Measurements from ENCODE around the gene EIF3J. TPM values are rescaled to one million over a fixed set of nuclear protein-coding genes. Genes with fewer than 3 reads are reported as not detected.
"Not testable (repeated sequence)": the region's sequence is repeated elsewhere in the genome, so short reads cannot be mapped to it uniquely, and the experiment has no call there.

The EIF3J gene
- total RNA-seq, 1 experiment from 2014 or later, result 123 TPM

- H3K9me3 ChIP-seq, result no peaks in the 10 kb centered on the region
- H3K27me3 ChIP-seq, result no peaks in the 10 kb centered on the region
- peak overlapping the region; percentile 97 for H3K4me3 ChIP-seq
- peaks cover 21% of the 10 kb centered on the region for H3K36me3 ChIP-seq
- DNase-seq, result peak; percentile 15
These were observed 1.2 kb upstream of the EIF3J start for GRCh38 chr15:44535523-44536301.

- H3K27me3 ChIP-seq, result no peaks in the 10 kb centered on the region
- H3K36me3 ChIP-seq, result peaks cover 28% of the 10 kb centered on the region
- H3K4me3 ChIP-seq, result peak overlapping the region; percentile 97
- peak; percentile 92 for DNase-seq
- H3K9me3 ChIP-seq, result no peaks in the 10 kb centered on the region
These were observed 515 bp upstream of the EIF3J start for GRCh38 chr15:44536302-44536961.

- Histone ChIP-seq H3K9me3 (no peaks in the 10 kb centered on the region), H3K4me3 (peak overlapping the region; percentile 97), H3K27me3 (no peaks in the 10 kb centered on the region), H3K36me3 (peaks cover 40% of the 10 kb centered on the region)
- DNase-seq, result no peak
These were observed 841 bp downstream of the EIF3J start for GRCh38 chr15:44537735-44538240.

GRCh38 chr15:44541282-44541958, 4.5 kb downstream of the EIF3J start:
- no peaks in the 10 kb centered on the region for H3K9me3 ChIP-seq
- no peaks in the 10 kb centered on the region for H3K27me3 ChIP-seq
- no peak for DNase-seq
- 0 out of 2 replicates have a peak overlapping the region, but pooled peaks have one; percentile 5 for H3K4me3 ChIP-seq
- H3K36me3 ChIP-seq, result peaks cover 74% of the 10 kb centered on the region

- Histone ChIP-seq H3K36me3 (peaks cover 73% of the 10 kb centered on the region), H3K9me3 (no peaks in the 10 kb centered on the region), H3K27me3 (no peaks in the 10 kb centered on the region), H3K4me3 (no peak overlapping the region)
- no peak for DNase-seq
These were observed 5.6 kb downstream of the EIF3J start for GRCh38 chr15:44542596-44542995.

- H3K9me3 ChIP-seq, H3K27me3 ChIP-seq, DNase-seq, H3K4me3 ChIP-seq: not testable (repeated sequence)
- H3K36me3 ChIP-seq, result peaks cover 80% of the 10 kb centered on the region
These were observed 7.8 kb downstream of the EIF3J start for GRCh38 chr15:44544745-44545144.

- no peak for DNase-seq
- H3K9me3 ChIP-seq, result no peaks in the 10 kb centered on the region
- no peaks in the 10 kb centered on the region for H3K27me3 ChIP-seq
- H3K36me3 ChIP-seq, result peaks cover 81% of the 10 kb centered on the region
- H3K4me3 ChIP-seq, result no peak overlapping the region
These were observed 9.2 kb downstream of the EIF3J start for GRCh38 chr15:44545913-44546802.

- H3K36me3 ChIP-seq, result peaks cover 82% of the 10 kb centered on the region
- not testable (repeated sequence) for DNase-seq, H3K9me3 ChIP-seq, H3K4me3 ChIP-seq, H3K27me3 ChIP-seq
These were observed 12.2 kb downstream of the EIF3J start for GRCh38 chr15:44549152-44549551.

- Histone ChIP-seq H3K36me3 (peaks cover 82% of the 10 kb centered on the region), H3K4me3 (no peak overlapping the region), H3K9me3 (no peaks in the 10 kb centered on the region), H3K27me3 (no peaks in the 10 kb centered on the region)
- no peak for DNase-seq
These were observed 13.3 kb downstream of the EIF3J start for GRCh38 chr15:44550256-44550655.

GRCh38 chr15:44550734-44551133, 13.8 kb downstream of the EIF3J start:
- H3K4me3 ChIP-seq, result no peak overlapping the region
- DNase-seq, result no peak
- no peaks in the 10 kb centered on the region for H3K27me3 ChIP-seq
- peaks cover 83% of the 10 kb centered on the region for H3K36me3 ChIP-seq
- H3K9me3 ChIP-seq, result no peaks in the 10 kb centered on the region

GRCh38 chr15:44554934-44555723, 18.2 kb downstream of the EIF3J start:
- Histone ChIP-seq H3K36me3 (peaks cover 92% of the 10 kb centered on the region), H3K4me3 (no peak overlapping the region), H3K27me3 (no peaks in the 10 kb centered on the region), H3K9me3 (no peaks in the 10 kb centered on the region)
- no peak for DNase-seq

- not testable (repeated sequence) for H3K4me3 ChIP-seq, DNase-seq, H3K9me3 ChIP-seq, H3K27me3 ChIP-seq
- peaks cover 95% of the 10 kb centered on the region for H3K36me3 ChIP-seq
These were observed 24.0 kb downstream of the EIF3J start for GRCh38 chr15:44560926-44561325.

- H3K9me3 ChIP-seq, result no peaks in the 10 kb centered on the region; the same call in 1 of the 2 replicates
- H3K36me3 ChIP-seq, result peaks cover 73% of the 10 kb centered on the region
- no peak overlapping the region for H3K4me3 ChIP-seq
- DNase-seq, result no peak
- H3K27me3 ChIP-seq, result no peaks in the 10 kb centered on the region
These were observed 28.6 kb downstream of the EIF3J start for GRCh38 chr15:44565387-44566154.

GRCh38 chr15:44566155-44566540, 29.2 kb downstream of the EIF3J start:
- H3K27me3 ChIP-seq, result no peaks in the 10 kb centered on the region
- H3K4me3 ChIP-seq, result no peak overlapping the region
- no peak for DNase-seq
- peaks cover 72% of the 10 kb centered on the region for H3K36me3 ChIP-seq
- no peaks in the 10 kb centered on the region; the same call in 1 of the 2 replicates for H3K9me3 ChIP-seq

- Histone ChIP-seq H3K9me3 (no peaks in the 10 kb centered on the region; the same call in 1 of the 2 replicates), H3K36me3 (peaks cover 59% of the 10 kb centered on the region), H3K27me3 (no peaks in the 10 kb centered on the region), H3K4me3 (no peak overlapping the region)
- no peak for DNase-seq
These were observed 31.4 kb downstream of the EIF3J start for GRCh38 chr15:44568338-44568737.

Data from MG63 (cell line).